Activated T-cell treated with anti-CD3 and anti-CD28 coated beads for 24 hours (primary cell): Measurements from ENCODE around the gene SURF1.
"Not testable (repeated sequence)": the region's sequence is repeated elsewhere in the genome, so short reads cannot be mapped to it uniquely, and the experiment has no call there.

Experiments used
- DNase-seq: peaks from one replicate; pipeline ENCODE4 v3.0.0-alpha.2; 2020; ENCODE audit warnings: low read depth

SURF1 gene

DNA sequence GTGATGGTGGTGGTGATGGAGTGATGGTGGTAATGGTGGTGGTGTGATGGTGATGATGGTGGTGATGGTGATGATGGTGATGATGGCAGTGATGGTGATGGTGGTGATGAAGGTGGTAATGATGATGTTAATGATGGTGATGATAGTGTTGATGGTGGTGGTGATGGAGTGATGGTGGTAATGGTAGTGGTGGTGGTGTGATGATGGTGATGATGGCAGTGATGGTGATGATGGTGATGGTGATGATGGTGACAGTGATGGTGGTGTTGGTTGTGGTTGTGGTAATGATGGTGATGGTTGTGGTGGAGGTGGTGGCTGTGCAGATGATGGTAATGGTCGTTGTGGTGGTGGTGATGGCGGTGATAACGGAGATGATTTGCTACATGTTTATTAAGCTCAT, 27.2 kb upstream of the SURF1 start:
- DNase-seq, result no peak

- DNase-seq, result no peak
Measured at GRCh38 chr9:133382507-133383141, 26.3 kb upstream of the SURF1 start.

DNA sequence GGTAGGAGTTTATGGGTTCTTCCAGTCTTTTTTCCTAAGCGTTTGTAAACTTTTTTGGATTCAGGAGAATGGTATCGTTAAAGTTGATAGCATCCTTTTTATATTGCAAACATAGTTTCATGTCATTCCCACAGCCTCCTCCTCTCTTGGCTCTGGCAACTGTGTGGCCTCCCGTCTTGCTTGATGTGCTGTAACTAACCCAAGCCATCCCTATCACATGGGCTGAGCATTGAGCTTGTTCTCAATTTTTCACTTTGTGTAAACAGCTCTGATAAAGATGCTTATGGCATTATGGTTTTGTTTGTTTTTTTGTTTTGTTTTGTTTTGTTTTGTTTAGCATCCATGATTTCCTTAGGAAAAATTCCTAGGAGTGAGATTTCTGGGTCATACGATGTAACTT, 24.4 kb upstream of the SURF1 start:
- DNase-seq, result no peak

DNA sequence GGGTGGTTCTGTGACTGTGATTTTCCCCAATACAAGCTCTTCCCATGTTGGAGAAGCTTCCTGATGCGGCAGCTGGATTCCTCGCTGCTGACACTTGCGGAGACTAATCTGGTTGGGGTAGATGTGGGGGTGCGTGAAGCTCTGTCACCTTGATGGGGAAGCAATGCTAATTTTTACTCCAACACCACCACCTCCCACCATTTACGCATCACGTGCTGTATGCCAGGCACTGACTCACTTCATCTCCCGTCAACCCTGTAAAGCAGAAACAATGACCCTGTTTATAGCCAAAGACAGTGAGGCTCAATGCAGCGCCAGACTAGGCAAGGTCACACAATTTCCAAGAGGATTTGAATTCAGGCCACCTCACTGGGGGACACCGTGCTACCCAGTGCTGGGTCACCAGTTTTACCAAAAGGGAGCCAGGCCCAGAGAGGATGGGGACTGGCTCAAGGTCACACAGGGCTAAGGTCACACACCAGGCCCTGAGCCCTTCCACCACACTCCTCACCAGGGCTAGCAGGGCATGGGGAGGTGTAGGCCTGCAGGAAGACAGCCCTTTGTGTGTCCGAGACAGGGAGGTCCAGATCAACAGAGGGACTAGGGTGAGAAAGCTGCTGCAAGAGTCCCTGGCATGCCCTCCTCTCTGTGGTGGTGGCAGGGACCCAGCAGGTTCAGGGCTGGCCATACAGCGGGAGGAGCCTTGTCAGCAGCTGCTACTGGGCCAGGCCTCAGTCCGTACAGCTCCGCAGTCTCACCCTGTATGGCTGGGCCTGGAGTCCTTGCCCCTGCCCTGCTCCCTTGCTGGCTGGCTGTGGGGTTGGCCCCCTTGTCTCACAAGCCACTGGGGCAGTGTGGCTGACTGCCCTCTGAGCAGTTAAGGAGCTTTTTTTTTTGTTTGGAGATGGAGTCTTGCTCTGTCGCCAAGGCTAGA, 23.1 kb upstream of the SURF1 start:
- no peak for DNase-seq

GRCh38 chr9:133378408-133378962, 22.2 kb upstream of the SURF1 start:
- no peak for DNase-seq

DNA sequence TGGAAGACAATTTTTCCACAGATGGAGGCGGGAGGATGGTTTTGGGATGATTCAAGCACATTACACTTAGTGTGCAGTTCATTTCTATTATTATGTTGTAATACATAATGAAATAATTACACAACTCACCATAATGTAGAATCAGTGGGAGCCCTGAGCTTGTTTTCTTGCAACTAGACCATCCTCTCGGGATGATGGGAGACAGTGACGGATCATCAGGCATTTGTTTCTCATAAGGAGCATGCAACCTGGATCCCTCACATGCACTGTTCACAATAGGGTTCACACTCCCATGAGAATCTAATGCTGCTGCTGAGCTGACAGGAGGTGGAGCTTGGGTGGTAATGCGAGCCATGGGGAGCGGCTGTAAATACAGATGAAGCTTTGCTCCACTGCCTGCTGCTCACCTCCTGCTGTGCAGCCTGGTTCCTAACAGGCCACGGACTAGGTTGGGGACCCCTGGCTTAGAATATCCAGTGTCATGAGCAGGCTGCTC, 21.5 kb upstream of the SURF1 start:
- no peak for DNase-seq

DNA sequence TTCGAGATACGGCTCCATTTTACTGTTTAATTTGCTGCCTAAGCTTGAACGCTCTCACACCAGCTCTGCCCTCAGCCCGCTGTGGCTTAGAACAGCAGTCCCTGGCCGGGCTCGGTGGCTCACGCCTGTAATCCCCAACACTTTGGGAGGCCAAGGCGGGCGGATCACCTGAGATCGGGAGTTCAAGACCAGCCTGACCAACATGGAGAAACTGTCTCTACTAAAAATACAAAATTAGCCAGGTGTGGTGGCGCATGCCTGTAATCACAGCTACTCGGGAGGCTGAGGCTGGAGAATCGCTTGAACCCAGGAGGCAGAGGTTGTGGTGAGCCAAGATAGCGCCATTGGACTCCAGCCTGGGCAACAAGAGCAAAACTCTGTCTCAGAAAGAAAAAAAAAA, 21.0 kb upstream of the SURF1 start:
- not testable (repeated sequence) for DNase-seq

GRCh38 chr9:133375724-133376654, 19.7 kb upstream of the SURF1 start, which contains the start of the genes STKLD1 and SURF4:
STKLD1 (plus strand) TSS chr9:133376366; CDS start chr9:133376474, 108 bp downstream.
SURF4 (minus strand) TSS chr9:133376060; CDS start chr9:133375969, 91 bp downstream.
- peak; percentile 94 for DNase-seq

DNA sequence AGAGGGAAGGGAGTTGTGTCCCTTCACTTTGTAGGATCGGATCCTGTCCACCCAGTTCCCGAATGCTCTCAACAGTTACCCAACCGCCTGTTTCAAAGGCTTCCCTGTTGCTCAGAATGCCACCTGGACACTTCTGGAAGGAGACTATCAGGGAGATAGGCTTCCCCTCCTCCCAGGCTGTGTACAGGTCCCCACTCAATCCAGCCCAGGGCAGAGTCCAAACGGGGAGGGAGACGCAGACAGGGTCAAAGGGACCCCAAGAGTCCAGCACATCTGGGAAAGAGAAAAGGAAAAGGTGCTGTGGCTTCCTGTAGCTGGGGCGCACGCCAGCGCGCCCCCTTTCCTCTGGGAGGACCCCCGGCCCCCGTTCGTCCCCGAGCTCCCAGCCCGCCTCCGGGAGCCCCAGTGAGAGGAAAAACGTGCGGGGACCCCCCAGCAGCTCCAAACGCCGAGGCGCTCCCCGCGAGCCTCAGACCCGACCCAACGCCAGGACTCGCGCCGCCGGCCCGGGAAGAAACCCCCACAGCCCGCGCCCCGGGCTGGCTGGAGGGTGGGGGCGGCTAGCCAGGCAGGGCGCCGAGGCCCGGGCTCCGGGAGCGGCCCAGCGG, 18.9 kb upstream of the SURF1 start:
- no peak for DNase-seq

GRCh38 chr9:133374612-133375115, 18.4 kb upstream of the SURF1 start:
- DNase-seq, result no peak

DNA sequence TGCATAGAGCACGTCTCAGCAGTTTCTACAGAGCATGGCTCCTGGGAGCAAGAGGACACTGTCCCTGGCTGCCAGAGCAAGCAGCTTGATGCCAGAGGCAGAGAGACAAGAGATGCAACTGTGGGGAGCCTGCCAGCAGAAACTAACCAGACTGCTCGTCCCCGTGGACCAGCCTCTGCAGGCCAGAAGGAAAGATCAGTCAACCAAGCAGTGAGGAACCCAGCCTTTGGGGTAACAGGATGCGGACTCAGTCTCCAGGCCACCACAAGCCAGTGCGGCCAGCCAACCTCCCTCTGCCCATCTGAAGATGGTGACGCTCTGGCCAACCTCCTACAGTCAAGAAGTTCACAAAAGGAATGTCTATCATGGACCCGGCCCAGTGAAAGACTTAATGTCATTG, 15.9 kb upstream of the SURF1 start:
- no peak for DNase-seq

- DNase-seq, result peak; percentile 70
Measured at GRCh38 chr9:133371261-133371711, 15.0 kb upstream of the SURF1 start.

- no peak for DNase-seq
Measured at GRCh38 chr9:133370685-133371084, 14.4 kb upstream of the SURF1 start.

DNA sequence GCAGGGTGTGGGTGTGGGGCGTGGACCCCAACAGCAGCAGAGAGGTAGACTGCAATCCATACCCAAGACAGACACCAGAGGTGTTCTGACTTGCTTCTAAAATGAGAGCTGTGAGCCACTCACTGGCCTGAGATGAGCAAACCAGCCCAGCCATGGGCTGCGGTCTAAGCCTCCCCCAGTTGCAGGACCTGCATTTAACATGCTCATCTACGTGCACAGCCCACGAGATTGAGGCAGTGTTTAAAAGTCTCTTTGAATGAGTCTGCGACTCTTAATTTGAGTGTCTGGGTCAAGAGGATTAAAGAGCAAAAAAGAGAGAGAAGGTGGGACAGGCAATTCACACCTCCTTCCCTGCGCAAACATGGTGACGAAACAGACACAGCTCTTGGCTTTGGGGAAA, 13.6 kb upstream of the SURF1 start:
- no peak for DNase-seq

DNA sequence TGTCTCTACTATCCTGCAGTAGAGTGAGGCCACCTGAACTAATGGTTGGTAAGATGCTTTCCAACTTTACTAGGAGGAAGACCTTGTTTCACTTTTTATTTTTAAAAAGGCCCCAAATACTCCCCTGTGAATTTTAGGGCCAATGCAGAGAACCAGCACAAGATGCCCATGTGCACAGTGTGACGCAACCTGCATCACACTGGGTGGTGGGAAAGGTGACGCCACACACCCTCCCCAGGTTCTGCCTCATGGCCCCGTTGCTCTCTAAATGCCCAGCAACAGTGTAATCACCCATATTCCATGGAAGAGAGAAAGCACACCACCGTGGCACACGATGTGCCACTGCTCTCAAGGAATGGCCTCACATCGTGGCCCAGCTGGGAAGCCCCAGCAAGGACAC, 13.1 kb upstream of the SURF1 start:
- no peak for DNase-seq

DNA sequence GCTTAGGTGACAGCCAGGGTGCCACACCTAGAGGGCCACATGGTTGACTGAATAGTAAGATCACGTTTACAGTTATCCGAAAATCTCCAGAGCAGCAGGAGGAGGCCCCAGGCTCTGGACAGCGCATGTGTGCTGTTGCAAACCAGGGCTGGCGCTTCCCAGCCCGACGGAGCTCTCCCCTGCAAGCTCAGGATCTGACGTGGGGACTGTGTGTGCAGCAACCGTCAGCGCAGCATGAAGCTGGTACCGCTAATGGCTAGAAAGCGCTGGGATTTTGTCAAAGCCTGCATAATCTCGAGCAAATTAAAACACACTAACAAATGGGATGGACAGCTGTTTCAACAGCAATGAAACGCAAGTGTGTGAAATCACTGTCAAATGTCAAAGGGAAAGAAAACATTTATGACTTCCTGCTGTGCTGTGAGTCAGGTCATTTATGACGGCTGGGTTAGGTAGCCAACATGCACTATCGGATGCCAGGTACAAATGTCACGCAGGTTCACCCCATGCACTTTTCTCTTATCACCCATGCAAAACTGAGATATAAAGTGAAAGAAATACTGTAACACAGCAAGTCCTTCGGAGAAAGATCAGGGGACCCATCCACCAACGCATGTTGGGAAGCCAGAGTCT, 12.1 kb upstream of the SURF1 start:
- DNase-seq, result no peak

- no peak for DNase-seq
Measured at GRCh38 chr9:133367778-133368177, 11.5 kb upstream of the SURF1 start.

GRCh38 chr9:133367221-133367620, 10.9 kb upstream of the SURF1 start:
- no peak for DNase-seq

DNA sequence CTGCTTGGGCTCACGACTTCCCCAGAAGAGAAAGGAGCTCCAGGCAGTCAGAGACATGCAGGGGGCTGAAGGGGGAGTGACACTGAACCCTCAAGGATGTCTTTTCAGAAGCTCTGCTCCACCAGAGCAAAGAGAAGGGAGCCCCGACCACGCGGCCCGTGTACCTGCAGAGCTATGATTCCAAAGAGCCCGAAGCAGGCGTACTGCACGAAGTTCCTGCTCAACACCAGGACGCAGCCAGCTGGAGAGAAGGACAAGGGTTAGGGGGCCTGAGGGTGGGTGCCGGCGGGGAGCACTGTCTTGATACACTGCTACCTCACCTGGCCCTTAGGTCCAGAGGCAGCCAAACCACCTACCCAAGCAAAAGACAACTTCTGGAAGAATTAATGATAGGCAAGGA, 10.1 kb upstream of the SURF1 start:
- no peak for DNase-seq

DNA sequence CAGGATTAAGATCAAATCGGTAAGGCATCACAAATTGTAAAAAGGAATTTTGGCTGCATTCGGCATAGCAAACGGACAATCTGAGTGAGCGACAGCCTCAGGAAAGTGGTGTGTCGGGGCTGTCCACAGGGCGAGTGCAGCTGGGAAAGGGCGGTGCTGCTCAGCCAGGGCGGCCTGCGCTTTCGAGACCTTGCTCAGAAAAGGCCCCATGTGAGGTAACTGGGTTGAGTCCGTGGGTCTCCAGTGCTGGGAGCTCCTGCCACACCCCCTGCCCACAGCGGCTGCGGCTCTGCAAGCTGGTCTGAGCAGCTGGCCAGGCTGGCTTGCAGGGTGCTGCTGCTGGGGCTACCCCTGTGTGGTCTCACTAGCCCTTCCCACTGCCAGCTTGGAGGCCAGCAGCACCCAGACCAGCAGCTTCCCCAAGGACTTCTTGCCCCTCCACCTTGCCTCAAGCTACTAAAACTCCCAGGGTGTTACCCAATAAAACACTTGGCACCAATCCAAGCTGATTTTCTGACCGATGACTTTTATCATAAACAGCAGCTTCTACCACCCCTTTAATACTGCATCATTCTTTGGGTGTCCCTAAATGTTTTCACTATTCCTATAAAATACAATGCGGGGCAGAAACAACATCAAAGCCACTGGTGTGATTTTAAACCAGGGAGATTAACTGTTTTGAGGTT, 6.2 kb upstream of the SURF1 start:
- no peak for DNase-seq
